Suppressor macrophage (primary cell): ENCODE data around the gene NDUFS2.
"Not testable (repeated sequence)": the region's sequence is repeated elsewhere in the genome, so short reads cannot be mapped to it uniquely, and the experiment has no call there.

Source experiments
- DNase-seq, 4 experiments: peaks; one replicate each; pipeline ENCODE4 v3.0.0-alpha.2; 2020 to 2022

Gene NDUFS2

GRCh38 chr1:161255955-161256520, 53.9 kb downstream of the NDUFS2 start:
- DNase-seq = not testable (repeated sequence)

GRCh38 chr1:161257109-161257508, 54.9 kb downstream of the NDUFS2 start:
- peak in 1 of 4 experiments; percentile 12 for DNase-seq

- DNase-seq = peak in 3 of 4 experiments; percentile 41 to 60 (median 52)
Measured at GRCh38 chr1:161258439-161259344, 56.5 kb downstream of the NDUFS2 start, which contains the start of gene PCP4L1. PCP4L1 (plus strand) TSS chr1:161258745; CDS start chr1:161258975, 230 bp downstream.

GRCh38 chr1:161259345-161259702, 57.2 kb downstream of the NDUFS2 start:
- no peak for DNase-seq

- no peak for DNase-seq
Measured at GRCh38 chr1:161259765-161260164, 57.6 kb downstream of the NDUFS2 start.

GRCh38 chr1:161260376-161261260, 58.5 kb downstream of the NDUFS2 start:
- DNase-seq = no peak

GRCh38 chr1:161261261-161262235, 59.4 kb downstream of the NDUFS2 start:
- peak in 3 of 4 experiments; percentile 8 to 28 (median 20) for DNase-seq
